Renal cortex interstitium (tissue), 11 donors: Measurements from ENCODE around the gene TBC1D10B. TPM values are rescaled to one million over a fixed set of nuclear protein-coding genes. Genes with fewer than 3 reads are reported as not detected.

ENCODE experiments used
- DNase-seq, 11 donors: peaks; one replicate each; pipeline ENCODE4 v3.0.0-alpha.2; 2013; ENCODE audit warnings: low read depth in 9 of 11, low spot score in 4 of 11; ENCODE audit errors: extremely low read depth in 1 of 11
- polyA plus RNA-seq, 3 donors: library from polyadenylated mRNA; unstranded; fragments of 120-200 nt; gene quantifications; one replicate each; pipeline ENCODE4 v1.2.1, GENCODE V29; 2013; ENCODE audit not compliant: insufficient read length in 3 of 3

Gene TBC1D10B
- polyA plus RNA-seq, 3 donors = 31.1 to 38.7 (median 38.2) TPM

- peak; percentile 91 to 99 (median 98) for DNase-seq
These were observed 8.2 kb upstream of the TBC1D10B start for GRCh38 chr16:30378236-30379157.

GRCh38 chr16:30377812-30378235, 7.5 kb upstream of the TBC1D10B start:
- peak in 8 of 11 donors; percentile 81 to 90 (median 89) for DNase-seq

- DNase-seq = no peak
These were observed 6.9 kb upstream of the TBC1D10B start for GRCh38 chr16:30377050-30377811.

GRCh38 chr16:30376461-30376902, 6.2 kb upstream of the TBC1D10B start:
- no peak for DNase-seq

- DNase-seq = no peak
These were observed 5.6 kb upstream of the TBC1D10B start for GRCh38 chr16:30375864-30376263.

- no peak for DNase-seq
These were observed 4.2 kb upstream of the TBC1D10B start, which contains the start of gene MYL11 for GRCh38 chr16:30374538-30374937. Gene MYL11 (plus strand): TSS chr16:30374802. CDS start chr16:30374858, 56 bp downstream.

GRCh38 chr16:30372725-30373124, 2.4 kb upstream of the TBC1D10B start:
- no peak for DNase-seq

- DNase-seq = no peak
These were observed 1.9 kb upstream of the TBC1D10B start for GRCh38 chr16:30372038-30372712.

GRCh38 chr16:30371248-30371816, 1.0 kb upstream of the TBC1D10B start:
- DNase-seq = no peak

GRCh38 chr16:30369938-30370455, 297 bp downstream of the TBC1D10B start:
- no peak for DNase-seq

- DNase-seq = no peak
These were observed 980 bp downstream of the TBC1D10B start for GRCh38 chr16:30369091-30369937.

- DNase-seq = no peak
These were observed 1.6 kb downstream of the TBC1D10B start for GRCh38 chr16:30368792-30369090.

GRCh38 chr16:30368122-30368791, 2.0 kb downstream of the TBC1D10B start:
- DNase-seq = no peak

- no peak for DNase-seq
These were observed 2.8 kb downstream of the TBC1D10B start for GRCh38 chr16:30367349-30368009.

GRCh38 chr16:30366511-30366910, 3.8 kb downstream of the TBC1D10B start:
- DNase-seq = no peak

- DNase-seq = no peak
These were observed 5.1 kb downstream of the TBC1D10B start for GRCh38 chr16:30365200-30365599.

GRCh38 chr16:30361180-30361579, 9.1 kb downstream of the TBC1D10B start:
- no peak for DNase-seq
